PC-9 (cell line): ENCODE data around the gene IGFBP2. TPM values are rescaled to one million over a fixed set of nuclear protein-coding genes. Genes with fewer than 3 reads are reported as not detected.

Source experiments
- BruUV-seq: library from RNA; stranded (reverse); fragments of 400-500 nt; replicated peaks from 2 replicates; lab custom pipeline; 2021; lab: Mats Ljungman, UMichigan
- CTCF ChIA-PET: fragments of 300-600 bp; sonication (Branson Sonifier 250); formaldehyde crosslinking; loops from one replicate; lab custom pipeline; 2022; ENCODE audit warnings: antibody characterized with exemption; lab: Charles Lee
- POLR2A ChIA-PET: fragments of 300-600 bp; sonication (Branson Sonifier 250); formaldehyde crosslinking; loops from one replicate; lab custom pipeline; 2022; ENCODE audit warnings: antibody characterized with exemption; ENCODE audit not compliant: unreplicated experiment; lab: Charles Lee
- DNase-seq, 2 experiments: peaks; one replicate each; pipeline versions ENCODE4 v3.0.0 to v3.0.0-alpha.2; 2015 to 2022; ENCODE audit warnings: mixed read lengths in 1 of 2
- H2AFZ ChIP-seq: fragments of 200-600 bp; sonication (generic); 2 replicates; pipeline ENCODE4 v1.8.1; 2017; ENCODE audit warnings: antibody characterized with exemption
- H3F3A ChIP-seq: fragments of 200-600 bp; sonication (generic); 2 replicates; pipeline ENCODE4 v1.8.1; 2017; ENCODE audit warnings: antibody characterized with exemption, mild to moderate bottlenecking, low read depth; ENCODE audit not compliant: insufficient read depth
- H3K27ac ChIP-seq: fragments of 200-600 bp; sonication (generic); 2 replicates; pipeline ENCODE4 v1.6.1; 2016; ENCODE audit warnings: mixed run types
- H3K27me3 ChIP-seq: fragments of 200-600 bp; sonication (generic); 2 replicates; pipeline ENCODE4 v1.6.1; 2016; ENCODE audit warnings: low read depth, mixed run types; ENCODE audit not compliant: insufficient read depth
- H3K36me3 ChIP-seq: fragments of 200-600 bp; sonication (generic); 2 replicates; pipeline ENCODE4 v1.6.1; 2016; ENCODE audit warnings: low read depth, mixed run types
- H3K4me1 ChIP-seq: fragments of 200-600 bp; sonication (generic); replicated peaks from 2 replicates; pipeline ENCODE4 v1.6.1; 2016; ENCODE audit warnings: mixed run types; ENCODE audit not compliant: insufficient read depth
- H3K4me2 ChIP-seq: fragments of 200-600 bp; sonication (generic); 2 replicates; pipeline ENCODE4 v1.6.1; 2017; ENCODE audit warnings: mixed run types
- H3K4me3 ChIP-seq: fragments of 200-600 bp; sonication (generic); 2 replicates; pipeline ENCODE4 v1.6.1; 2016; ENCODE audit warnings: mixed run types
- H3K79me2 ChIP-seq: fragments of 200-600 bp; sonication (generic); 2 replicates; pipeline ENCODE4 v1.6.1; 2017; ENCODE audit warnings: low read depth, mixed run types
- H3K9me2 ChIP-seq: fragments of 200-600 bp; sonication (generic); 2 replicates; pipeline ENCODE4 v1.8.1; 2017; ENCODE audit warnings: mild to moderate bottlenecking; ENCODE audit not compliant: insufficient read depth
- H3K9me3 ChIP-seq: fragments of 200-600 bp; sonication (generic); 2 replicates; pipeline ENCODE4 v1.8.1; 2016; ENCODE audit warnings: low read depth; ENCODE audit not compliant: insufficient read depth
- H4K20me1 ChIP-seq: fragments of 200-600 bp; sonication (generic); 2 replicates; pipeline ENCODE4 v1.8.1; 2017; ENCODE audit not compliant: insufficient read depth
- CTCF ChIP-seq: fragments of 200-600 bp; sonication (generic); conservative IDR thresholded peaks from 2 replicates; pipeline ENCODE4 v1.6.1; 2017; ENCODE audit warnings: mixed run types, antibody characterized with exemption, mild to moderate bottlenecking, moderate library complexity
- EZH2 ChIP-seq: fragments of 200-600 bp; sonication (generic); IDR thresholded peaks from 2 replicates; pipeline ENCODE4 v1.8.0; 2017; ENCODE audit warnings: antibody characterized with exemption, low read depth
- intact Hi-C: fragments of 100-400 bp; cut with micrococcal nuclease; formaldehyde crosslinking; loops from one replicate; pipeline ENCODE4 v1.10.0; 2022; ENCODE audit not compliant: unreplicated experiment
- total RNA-seq: library from RNA; stranded (reverse); gene quantifications from 2 replicates; pipeline ENCODE4 v1.2.3, GENCODE V29; 2021

IGFBP2 gene
- total RNA-seq, 1 experiment from 2014 or later, result 106 TPM

DNA sequence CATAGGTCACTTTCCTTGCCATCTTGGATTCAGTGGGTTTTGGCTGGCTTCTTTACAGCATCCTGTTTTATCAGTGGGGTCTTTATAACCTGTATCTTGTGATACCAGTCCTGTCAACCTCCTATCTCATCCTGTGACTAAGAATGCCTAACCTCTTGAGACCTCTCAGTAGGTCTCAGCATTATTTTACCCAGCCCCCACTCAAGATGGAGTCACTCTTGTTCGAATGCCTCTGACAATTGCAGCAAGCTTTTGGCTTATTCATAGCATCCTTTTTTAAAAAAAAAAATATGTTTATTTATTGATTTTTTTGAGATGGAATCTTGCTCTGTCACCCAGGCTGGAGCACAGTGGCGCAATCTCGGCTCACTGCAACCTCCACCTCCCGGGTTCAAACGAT, 24.7 kb upstream of the IGFBP2 start:
- ChIA-PET POLR2A (no interaction called here), CTCF (no interaction called here)
- H3K27me3 ChIP-seq, result no peaks in the 10 kb centered on the region

GRCh38 chr2:216615298-216616082, 17.7 kb upstream of the IGFBP2 start:
- H3K4me3 ChIP-seq, result no peak overlapping the region
- no peak for DNase-seq
- H3K79me2 ChIP-seq, result no peaks in the 10 kb centered on the region
- no TSS peak for BruUV-seq
- 0 out of 2 replicates have a peak, but pooled peaks cover 16% of the 10 kb centered on the region for H3F3A ChIP-seq
- no peak for TF ChIP-seq CTCF
- no peak for TF ChIP-seq EZH2
- H3K4me1 ChIP-seq, result peaks cover 22% of the 10 kb centered on the region
- H3K27me3 ChIP-seq, result no peaks in the 10 kb centered on the region
- H3K9me3 ChIP-seq, result no peaks in the 10 kb centered on the region
- H3K27ac ChIP-seq, result no peak overlapping the region
- ChIA-PET POLR2A (no interaction called here), CTCF (interaction anchor here (0.7 kb wide), 2 partner anchors 37 to 50 kb away, joined by 5 read pairs; no protein-coding TSS in a partner anchor)
- intact Hi-C loops, result no loop called here
- no peak overlapping the region for H3K4me2 ChIP-seq
- no peaks in the 10 kb centered on the region for H3K9me2 ChIP-seq
- H2AFZ ChIP-seq, result no peak overlapping the region
- H4K20me1 ChIP-seq, result no peaks in the 10 kb centered on the region
- H3K36me3 ChIP-seq, result no peaks in the 10 kb centered on the region

More for the DNA sequence above, 24.7 kb upstream of the IGFBP2 start:
- Histone ChIP-seq H3K9me2 (no peaks in the 10 kb centered on the region), H4K20me1 (no peaks in the 10 kb centered on the region), H3K27ac (no peak overlapping the region), H3K4me2 (no peak overlapping the region), H3K4me1 (peaks cover 29% of the 10 kb centered on the region), H3K79me2 (no peaks in the 10 kb centered on the region), H3K4me3 (no peak overlapping the region), H3F3A (peaks cover 21% of the 10 kb centered on the region), H2AFZ (no peak overlapping the region), H3K36me3 (no peaks in the 10 kb centered on the region), H3K9me3 (no peaks in the 10 kb centered on the region)
- TF ChIP-seq EZH2 (no peak), CTCF (no peak)
- no TSS peak for BruUV-seq
- intact Hi-C loops, result no loop called here
- no peak for DNase-seq

DNA sequence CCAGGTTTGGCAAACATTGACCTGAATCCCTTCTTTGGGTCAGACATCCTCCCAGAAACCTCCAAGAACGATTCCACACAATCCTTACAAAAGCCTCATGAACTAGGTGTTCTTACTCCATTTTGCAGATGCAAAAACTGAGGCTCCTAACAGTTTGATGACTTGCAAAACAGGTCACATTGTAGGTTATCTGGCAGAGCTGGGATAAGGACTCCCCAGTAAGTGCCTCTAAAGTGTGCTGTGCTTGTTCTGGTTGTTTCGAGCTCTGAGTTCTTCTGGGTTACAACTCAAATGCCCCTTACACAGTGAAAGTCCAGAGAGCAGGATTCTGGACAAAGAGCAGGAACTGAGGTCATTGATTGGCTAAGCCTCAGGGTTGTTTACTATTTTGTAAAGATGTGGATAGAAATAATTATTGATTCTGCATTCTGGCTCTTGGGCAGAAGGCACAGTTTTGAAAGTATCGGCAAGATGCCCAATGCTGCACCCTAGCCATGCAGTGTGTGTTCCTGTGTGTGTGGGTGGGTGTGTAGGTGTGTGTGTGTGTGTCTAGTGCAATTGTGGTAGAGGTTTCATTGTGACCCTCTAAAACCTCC, 17.0 kb upstream of the IGFBP2 start:
- Histone ChIP-seq H3F3A (0 out of 2 replicates have a peak, but pooled peaks cover 16% of the 10 kb centered on the region), H3K4me1 (peaks cover 22% of the 10 kb centered on the region), H3K9me2 (no peaks in the 10 kb centered on the region), H3K36me3 (no peaks in the 10 kb centered on the region), H3K4me3 (no peak overlapping the region), H3K4me2 (no peak overlapping the region), H3K27me3 (no peaks in the 10 kb centered on the region), H2AFZ (no peak overlapping the region), H3K27ac (no peak overlapping the region), H3K9me3 (no peaks in the 10 kb centered on the region), H3K79me2 (no peaks in the 10 kb centered on the region), H4K20me1 (no peaks in the 10 kb centered on the region)
- no peak for DNase-seq
- intact Hi-C loops, result no loop called here
- ChIA-PET CTCF (no interaction called here), POLR2A (no interaction called here)
- TF ChIP-seq EZH2 (no peak), CTCF (no peak)
- BruUV-seq, result no TSS peak
